Measurements from ENCODE around the gene ETFA.

GRCh38 chr15:76217029-76217881 lies 94.0 kb downstream of the ETFA start:
- TF ChIP-seq NR2C2 (CRISPR knock-in tag; IDR thresholded peaks at IDR 0.05) (no peak), IRF2 (CRISPR knock-in tag; IDR thresholded peaks at IDR 0.05; ENCODE audit: borderline replicate concordance, low read depth) (no peak), NFE2L1 (CRISPR knock-in tag; IDR thresholded peaks at IDR 0.05) (no peak)
- TF ChIP-seq, protein P1, sequence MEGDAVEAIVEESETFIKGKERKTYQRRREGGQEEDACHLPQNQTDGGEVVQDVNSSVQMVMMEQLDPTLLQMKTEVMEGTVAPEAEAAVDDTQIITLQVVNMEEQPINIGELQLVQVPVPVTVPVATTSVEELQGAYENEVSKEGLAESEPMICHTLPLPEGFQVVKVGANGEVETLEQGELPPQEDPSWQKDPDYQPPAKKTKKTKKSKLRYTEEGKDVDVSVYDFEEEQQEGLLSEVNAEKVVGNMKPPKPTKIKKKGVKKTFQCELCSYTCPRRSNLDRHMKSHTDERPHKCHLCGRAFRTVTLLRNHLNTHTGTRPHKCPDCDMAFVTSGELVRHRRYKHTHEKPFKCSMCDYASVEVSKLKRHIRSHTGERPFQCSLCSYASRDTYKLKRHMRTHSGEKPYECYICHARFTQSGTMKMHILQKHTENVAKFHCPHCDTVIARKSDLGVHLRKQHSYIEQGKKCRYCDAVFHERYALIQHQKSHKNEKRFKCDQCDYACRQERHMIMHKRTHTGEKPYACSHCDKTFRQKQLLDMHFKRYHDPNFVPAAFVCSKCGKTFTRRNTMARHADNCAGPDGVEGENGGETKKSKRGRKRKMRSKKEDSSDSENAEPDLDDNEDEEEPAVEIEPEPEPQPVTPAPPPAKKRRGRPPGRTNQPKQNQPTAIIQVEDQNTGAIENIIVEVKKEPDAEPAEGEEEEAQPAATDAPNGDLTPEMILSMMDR (IDR thresholded peaks at IDR 0.05) = no peak
